Measurements from ENCODE around the gene MCCC2.

DNA sequence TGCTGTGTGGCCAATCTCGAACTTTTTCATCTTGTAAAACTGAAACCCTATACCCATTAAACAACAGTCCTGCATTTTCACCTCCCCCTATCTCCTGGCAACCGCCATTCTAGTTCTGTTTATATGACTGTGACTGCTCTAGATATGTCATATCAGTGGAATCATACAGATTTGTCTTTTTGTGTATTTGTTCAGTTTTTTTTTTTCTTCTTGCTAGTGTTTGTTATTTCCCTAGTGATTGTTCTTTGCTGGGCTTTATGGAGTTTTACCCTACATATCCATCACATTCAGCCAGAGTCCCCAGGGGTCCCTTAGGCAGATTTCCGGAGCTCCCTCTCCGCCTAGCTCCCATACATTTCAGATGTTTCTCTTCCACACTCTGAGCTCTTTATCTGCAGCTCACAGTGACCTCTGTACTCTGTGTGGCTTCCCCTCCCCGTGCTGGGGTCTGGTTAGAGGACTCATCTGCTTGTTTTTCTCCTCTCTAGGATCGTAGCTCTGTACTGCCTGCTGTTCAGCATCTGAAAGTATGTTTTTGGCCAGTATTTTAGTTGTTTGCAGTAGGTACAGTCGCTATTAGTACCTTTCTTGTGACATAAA is 106.8 kb downstream of the MCCC2 start:
- TF ChIP-seq, protein P1, sequence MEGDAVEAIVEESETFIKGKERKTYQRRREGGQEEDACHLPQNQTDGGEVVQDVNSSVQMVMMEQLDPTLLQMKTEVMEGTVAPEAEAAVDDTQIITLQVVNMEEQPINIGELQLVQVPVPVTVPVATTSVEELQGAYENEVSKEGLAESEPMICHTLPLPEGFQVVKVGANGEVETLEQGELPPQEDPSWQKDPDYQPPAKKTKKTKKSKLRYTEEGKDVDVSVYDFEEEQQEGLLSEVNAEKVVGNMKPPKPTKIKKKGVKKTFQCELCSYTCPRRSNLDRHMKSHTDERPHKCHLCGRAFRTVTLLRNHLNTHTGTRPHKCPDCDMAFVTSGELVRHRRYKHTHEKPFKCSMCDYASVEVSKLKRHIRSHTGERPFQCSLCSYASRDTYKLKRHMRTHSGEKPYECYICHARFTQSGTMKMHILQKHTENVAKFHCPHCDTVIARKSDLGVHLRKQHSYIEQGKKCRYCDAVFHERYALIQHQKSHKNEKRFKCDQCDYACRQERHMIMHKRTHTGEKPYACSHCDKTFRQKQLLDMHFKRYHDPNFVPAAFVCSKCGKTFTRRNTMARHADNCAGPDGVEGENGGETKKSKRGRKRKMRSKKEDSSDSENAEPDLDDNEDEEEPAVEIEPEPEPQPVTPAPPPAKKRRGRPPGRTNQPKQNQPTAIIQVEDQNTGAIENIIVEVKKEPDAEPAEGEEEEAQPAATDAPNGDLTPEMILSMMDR (IDR thresholded peaks at IDR 0.05): no peak
- no peak for TF ChIP-seq POLR2A (IDR thresholded peaks at IDR 0.05)
